A549 (cell line): ENCODE measurements around the gene GOLGA2. TPM values are rescaled to one million over a fixed set of nuclear protein-coding genes. Genes with fewer than 3 reads are reported as not detected.

Experiments
- ATAC-seq, 2 experiments: fragments of 200-7000 bp in 1 of 2; fragments of >200 bp in 1 of 2; cut with Nextera tagmentation in 1 of 2; cut with Tn5 transposase in 1 of 2; 3 replicates each; pipeline versions ENCODE4 v1.8.0 to v1.9.1; 2018 to 2020; ENCODE audit warnings: mild to moderate bottlenecking in 1 of 2, moderate library complexity in 1 of 2
- CTCF ChIA-PET: fragments of 300-600 bp; sonication (Branson Sonifier 250); formaldehyde crosslinking; extraction: SDS; loops from one replicate; lab custom pipeline; 2021; ENCODE audit warnings: antibody characterized with exemption, inconsistent platforms; lab: Yijun Ruan, JAX
- POLR2A ChIA-PET: fragments of 350-600 bp; formaldehyde crosslinking; extraction: SDS; loops from one replicate; lab custom pipeline; 2021; ENCODE audit warnings: antibody characterized with exemption, inconsistent platforms; lab: Yijun Ruan, JAX
- DNase-seq, 2 experiments: peaks; one replicate each; pipeline versions ENCODE4 v3.0.0 to v3.0.0-alpha.2; 2011 to 2016; ENCODE audit warnings: low read depth in 1 of 2, low spot score in 1 of 2
- FAIRE-seq: peaks from 2 replicates; lab custom pipeline; 2011; peaks lifted over from hg19 to GRCh38; lab: Jason Lieb, UNC
- H3K27ac ChIP-seq, 2 experiments: fragments of >200 bp; sonication (Bioruptor Twin); formaldehyde crosslinking; 3 replicates each; pipeline ENCODE4 v1.5.1; 2016 to 2017
- H3K4me1 ChIP-seq: fragments of >200 bp; sonication (Bioruptor Twin); formaldehyde crosslinking; 3 replicates; pipeline ENCODE4 v1.6.1; 2016
- H3K4me2 ChIP-seq: fragments of >200 bp; sonication (Bioruptor Twin); formaldehyde crosslinking; 3 replicates; pipeline ENCODE4 v1.6.1; 2016
- H3K4me3 ChIP-seq: fragments of >200 bp; sonication (Bioruptor Twin); formaldehyde crosslinking; 3 replicates; pipeline ENCODE4 v1.5.1; 2016
- H3K9me3 ChIP-seq: fragments of >200 bp; sonication (Bioruptor Twin); formaldehyde crosslinking; 3 replicates; pipeline ENCODE4 v1.6.1; 2016
- BCL3 ChIP-seq: fragments of >200 bp; sonication (Bioruptor Twin); formaldehyde crosslinking; IDR thresholded peaks from 3 replicates; pipeline ENCODE4 v1.6.1; 2016
- CBX8 ChIP-seq: fragments of 200-600 bp; sonication (generic); IDR thresholded peaks from 2 replicates; pipeline ENCODE4 v1.6.1; 2016
- CEBPB ChIP-seq, 2 experiments: fragments of >200 bp in 1 of 2; sonication (Bioruptor Twin) in 1 of 2; formaldehyde crosslinking in 1 of 2; IDR thresholded peaks; 2 replicates each; pipeline ENCODE4 v1.6.1; 2012 to 2016
- CHD2 ChIP-seq: fragments of 150-350 bp; IDR thresholded peaks from 2 replicates; pipeline ENCODE4 v1.6.1; 2014; ENCODE audit warnings: low read length; ENCODE audit not compliant: partially characterized antibody
- CTCF ChIP-seq: fragments of >200 bp; sonication (Bioruptor Twin); formaldehyde crosslinking; IDR thresholded peaks from 3 replicates; pipeline ENCODE4 v1.5.1; 2016
- E2F6 ChIP-seq: IDR thresholded peaks from 2 replicates; pipeline ENCODE4 v1.6.1; 2012; ENCODE audit warnings: low read depth, borderline replicate concordance
- EHF ChIP-seq: fragments of 250-450 bp; sonication (Bioruptor Pico); IDR thresholded peaks from 2 replicates; pipeline ENCODE4 v1.5.0; 2020; ENCODE audit warnings: mild to moderate bottlenecking
- ESRRA ChIP-seq: fragments of 150-350 bp; IDR thresholded peaks from 2 replicates; pipeline ENCODE4 v1.6.1; 2014; ENCODE audit warnings: mild to moderate bottlenecking, low read length, borderline replicate concordance
- FOSB ChIP-seq: fragments of 250-450 bp; sonication (Bioruptor Pico); IDR thresholded peaks from 2 replicates; pipeline ENCODE4 v1.5.0; 2020; ENCODE audit warnings: mild to moderate bottlenecking, moderate library complexity
- FOXS1 ChIP-seq: fragments of 250-450 bp; sonication (Bioruptor Pico); IDR thresholded peaks from 2 replicates; pipeline ENCODE4 v1.5.0; 2020; ENCODE audit warnings: mild to moderate bottlenecking, moderate library complexity
- GATA3 ChIP-seq: IDR thresholded peaks from 2 replicates; pipeline ENCODE4 v1.6.1; 2012; ENCODE audit warnings: borderline replicate concordance
- HES2 ChIP-seq: fragments of >200 bp; sonication (Bioruptor Twin); formaldehyde crosslinking; IDR thresholded peaks from 2 replicates; pipeline ENCODE4 v1.6.1; 2016
- HEYL ChIP-seq: fragments of 250-450 bp; sonication (Bioruptor Pico); IDR thresholded peaks from 2 replicates; pipeline ENCODE4 v1.8.0; 2021; ENCODE audit warnings: mild to moderate bottlenecking, moderate library complexity
- JUNB ChIP-seq: fragments of >200 bp; sonication (Bioruptor Twin); formaldehyde crosslinking; IDR thresholded peaks from 2 replicates; pipeline ENCODE4 v1.6.1; 2016
- KDM1A ChIP-seq: fragments of 200-600 bp; sonication (generic); IDR thresholded peaks from 2 replicates; pipeline ENCODE4 v1.6.1; 2016; ENCODE audit warnings: low read depth, mild to moderate bottlenecking
- MAFK ChIP-seq: fragments of 450-650 bp; IDR thresholded peaks from 2 replicates; pipeline ENCODE4 v1.6.1; 2014; ENCODE audit not compliant: partially characterized antibody
- MAZ ChIP-seq: fragments of 150-350 bp; IDR thresholded peaks from 2 replicates; pipeline ENCODE4 v1.6.1; 2014; ENCODE audit warnings: antibody characterized with exemption, low read depth, low read length, borderline replicate concordance
- MYC ChIP-seq: IDR thresholded peaks from 2 replicates; pipeline ENCODE4 v1.6.1; 2012; ENCODE audit warnings: mild to moderate bottlenecking, inconsistent platforms, low read length, improper control_type of control experiment, borderline replicate concordance
- NFE2L2 ChIP-seq: fragments of 150-350 bp; conservative IDR thresholded peaks from 2 replicates; pipeline ENCODE4 v1.6.1; 2014; ENCODE audit warnings: low read length
- NPAS2 ChIP-seq: fragments of 250-450 bp; sonication (Bioruptor Pico); IDR thresholded peaks from 2 replicates; pipeline ENCODE4 v1.8.0; 2022; ENCODE audit warnings: mild to moderate bottlenecking, moderate library complexity, borderline replicate concordance
- NR3C1 ChIP-seq: fragments of >200 bp; sonication (Bioruptor Twin); formaldehyde crosslinking; IDR thresholded peaks from 3 replicates; pipeline ENCODE4 v1.6.1; 2017
- PBX3 ChIP-seq: IDR thresholded peaks from 2 replicates; pipeline ENCODE4 v1.6.1; 2012
- PHF8 ChIP-seq: fragments of 200-600 bp; sonication (generic); IDR thresholded peaks from 2 replicates; pipeline ENCODE4 v1.6.1; 2016; ENCODE audit warnings: low read depth, mild to moderate bottlenecking, antibody characterized with exemption, moderate library complexity, borderline replicate concordance
- POLR2A ChIP-seq: IDR thresholded peaks from 2 replicates; pipeline ENCODE4 v1.6.1; 2012; ENCODE audit warnings: mild to moderate bottlenecking, low read length
- RAD21 ChIP-seq, 2 experiments: fragments of >200 bp in 1 of 2; sonication (Bioruptor Twin) in 1 of 2; formaldehyde crosslinking in 1 of 2; IDR thresholded peaks in 1 of 2; conservative IDR thresholded peaks in 1 of 2; 2 replicates in 1 of 2; 3 replicates in 1 of 2; pipeline ENCODE4 v1.6.1; 2012 to 2018; ENCODE audit warnings: inconsistent platforms in 1 of 2
- RARB ChIP-seq: fragments of 250-450 bp; sonication (Bioruptor Pico); IDR thresholded peaks from 2 replicates; pipeline ENCODE4 v1.8.0; 2021; ENCODE audit warnings: mild to moderate bottlenecking, moderate library complexity
- RNF2 ChIP-seq: fragments of 200-600 bp; sonication (generic); IDR thresholded peaks from 2 replicates; pipeline ENCODE4 v1.6.1; 2016; ENCODE audit warnings: low read depth, mild to moderate bottlenecking, antibody characterized with exemption, moderate library complexity, borderline replicate concordance
- SMC3 ChIP-seq: fragments of >200 bp; sonication (Bioruptor Twin); formaldehyde crosslinking; IDR thresholded peaks from 3 replicates; pipeline ENCODE4 v1.6.1; 2018; ENCODE audit warnings: inconsistent platforms
- SREBF2 ChIP-seq: fragments of 450-650 bp; IDR thresholded peaks from 2 replicates; pipeline ENCODE4 v1.6.1; 2014; ENCODE audit warnings: mild to moderate bottlenecking, moderate library complexity
- TFCP2L1 ChIP-seq: fragments of 250-450 bp; sonication (Bioruptor Pico); IDR thresholded peaks from 2 replicates; pipeline ENCODE4 v1.5.0; 2021; ENCODE audit warnings: mild to moderate bottlenecking
- ZC3H11A ChIP-seq: fragments of 450-650 bp; IDR thresholded peaks from 2 replicates; pipeline ENCODE4 v1.6.1; 2014; ENCODE audit warnings: antibody characterized with exemption, mild to moderate bottlenecking
- ZNF302 ChIP-seq: fragments of 250-450 bp; sonication (Bioruptor Pico); IDR thresholded peaks from 2 replicates; pipeline ENCODE4 v1.9.0; 2021; ENCODE audit warnings: inconsistent platforms, mild to moderate bottlenecking, moderate library complexity
- WGBS: methylation state at CpG from one replicate; pipeline ENCODE4 v1.1.6; 2017; ENCODE audit errors: missing lambda C conversion rate; 5-methylcytosine and 5-hydroxymethylcytosine counted together
- polyA plus RNA-seq, 4 experiments: library from polyadenylated mRNA; depleted of rRNA in 3 of 4; stranded (reverse); fragments of >200 nt; fragmentation: RNase III in 1 of 4; extraction: RNeasy Plus Mini Kit Qiagen cat#74134 plus additional on column Dnase treatment in 1 of 4; gene quantifications; 2 replicates in 3 of 4; 3 replicates in 1 of 4; pipeline ENCODE4 v1.2.3, GENCODE V29; 2011 to 2017

The GOLGA2 gene
- polyA plus RNA-seq, 2 of the 4 experiments (the other 2 are of a cell fraction) = 55.3 to 60.1 TPM

GRCh38 chr9:128274245-128274644 lies 1.6 kb downstream of the GOLGA2 start:
- H3K9me3 ChIP-seq = no peaks in the 10 kb centered on the region
- no peak overlapping the region for H3K4me3 ChIP-seq
- ChIA-PET CTCF (interaction anchor here (1.2 to 2.6 kb wide), 3 partner anchors 12 to 21 kb away, joined by 4 to 10 read pairs (median 6); no protein-coding TSS in a partner anchor), POLR2A (no interaction called here)
- DNase-seq (no peak), FAIRE-seq (no peak), ATAC-seq (no peak)
- no peak for TF ChIP-seq GATA3
- no peak for TF ChIP-seq CTCF
- no peak for TF ChIP-seq ESRRA
- TF ChIP-seq NPAS2 (CRISPR knock-in tag) = no peak
- TF ChIP-seq MAFK = no peak
- 72% methylated on average over 8 of the region's 8 CpGs for WGBS
- H3K4me1 ChIP-seq = peaks cover 12% of the 10 kb centered on the region; the same call in 2 of the 3 replicates
- H3K4me2 ChIP-seq = peak overlapping the region; percentile 84
- no peak overlapping the region for H3K27ac ChIP-seq

GRCh38 chr9:128271512-128271911 lies 4.3 kb downstream of the GOLGA2 start:
- ChIA-PET POLR2A (no interaction called here), CTCF (interaction anchor here (1.0 to 1.2 kb wide), 2 partner anchors 24 to 37 kb away, joined by 3 read pairs; no protein-coding TSS in a partner anchor)
- H3K9me3 ChIP-seq = no peaks in the 10 kb centered on the region
- no peak for ATAC-seq
- no peak overlapping the region for H3K4me3 ChIP-seq
- H3K4me2 ChIP-seq = no peak overlapping the region
- WGBS = 80% methylated on average over 5 of the region's 5 CpGs
- DNase-seq = no peak
- no peak overlapping the region for H3K27ac ChIP-seq
- no peak for FAIRE-seq
- peaks cover 3% of the 10 kb centered on the region; the same call in 1 of the 3 replicates for H3K4me1 ChIP-seq
- TF ChIP-seq NFE2L2 (no peak), PBX3 (no peak), ZC3H11A (no peak), NR3C1 (no peak), MAFK (no peak), KDM1A (no peak), ZNF302 (CRISPR knock-in tag) (no peak), RARB (CRISPR knock-in tag) (no peak), TFCP2L1 (no peak), RNF2 (no peak), HES2 (no peak), CHD2 (no peak), CBX8 (no peak), FOXS1 (CRISPR knock-in tag) (no peak), EHF (no peak), MAZ (no peak), JUNB (no peak), BCL3 (no peak)

- ChIA-PET POLR2A (no interaction called here), CTCF (interaction anchor here (1.2 to 5.9 kb wide), 2 partner anchors 16 to 24 kb away, joined by 3 to 37 read pairs; no protein-coding TSS in a partner anchor)
- DNase-seq = no peak
- no peak for TF ChIP-seq SMC3
- no peak for TF ChIP-seq BCL3
- TF ChIP-seq MYC = no peak
- no peak for TF ChIP-seq JUNB
- TF ChIP-seq FOSB (CRISPR knock-in tag) = no peak
- TF ChIP-seq E2F6 = no peak
- no peak for TF ChIP-seq NPAS2 (CRISPR knock-in tag)
- TF ChIP-seq POLR2A = no peak
- TF ChIP-seq HEYL (CRISPR knock-in tag) = no peak
- no peak for TF ChIP-seq SREBF2
- TF ChIP-seq PHF8 = no peak
- TF ChIP-seq CEBPB (IDR thresholded peaks at IDR 0.05) = no peak
- no peak for TF ChIP-seq RAD21 (conservative IDR thresholded peaks at IDR 0.05 in 1 of 2, IDR thresholded peaks at IDR 0.05 in 1 of 2)
Measured at GRCh38 chr9:128271112-128271511, 4.7 kb downstream of the GOLGA2 start.

More at GRCh38 chr9:128271112-128271511, 4.7 kb downstream of the GOLGA2 start:
- 83% methylated on average over 3 of the region's 3 CpGs for WGBS
- no peak overlapping the region for H3K4me3 ChIP-seq
- no peak overlapping the region for H3K27ac ChIP-seq
- no peaks in the 10 kb centered on the region for H3K9me3 ChIP-seq
- no peak overlapping the region for H3K4me2 ChIP-seq
- no peak for ATAC-seq
- peaks cover 3% of the 10 kb centered on the region; the same call in 1 of the 3 replicates for H3K4me1 ChIP-seq
- no peak for FAIRE-seq
